ENCODE results near the gene DIDO1. TPM values are rescaled to one million over a fixed set of nuclear protein-coding genes. Genes with fewer than 3 reads are reported as not detected.

The DIDO1 gene
- total and polyA plus RNA-seq, 12 donors: 19.0 to 51.3 (median 37.3) TPM

- Histone ChIP-seq H3K4me3 (no peak overlapping the region), H3K27ac (no peak overlapping the region), H3K4me1 (replicated peaks in 1 of 2) (no peaks in the 10 kb centered on the region), H3K9me3 (replicated peaks in 1 of 3) (no peaks in the 10 kb centered on the region), H3K36me3 (replicated peaks in 1 of 2) (no peaks in the 10 kb centered on the region), H3K27me3 (no peaks in the 10 kb centered on the region)
- no peak for DNase-seq
- TF ChIP-seq CTCF (IDR thresholded peaks at IDR 0.05): no peak
- no peak for TF ChIP-seq POLR2A (IDR thresholded peaks at IDR 0.05)
- intact Hi-C loops (cut with DNase I): no loop called here
- WGBS, 4 donors: 91 to 100% (median 95%) methylated on average over 3 to 6 of the region's 6 CpGs; no CpG with 5 or more reads in 1 of the 4 donors
Observed at GRCh38 chr20:62967149-62967501, 40.8 kb upstream of the DIDO1 start.

- 91 to 92% (median 91%) methylated on average over 9 to 26 of the region's 27 CpGs for WGBS, 4 donors
- no peak for DNase-seq
- intact Hi-C loops (cut with DNase I): no loop called here
- no peak overlapping the region for H3K4me3 ChIP-seq
- H3K27ac ChIP-seq: no peak overlapping the region
- H3K36me3 ChIP-seq (replicated peaks in 1 of 2): no peaks in the 10 kb centered on the region
- no peaks in the 10 kb centered on the region for H3K4me1 ChIP-seq (replicated peaks in 1 of 2)
- no peaks in the 10 kb centered on the region for H3K9me3 ChIP-seq (replicated peaks in 1 of 3)
- no peaks in the 10 kb centered on the region for H3K27me3 ChIP-seq
- TF ChIP-seq CTCF (IDR thresholded peaks at IDR 0.05): no peak
Observed at GRCh38 chr20:62966212-62967148, 40.2 kb upstream of the DIDO1 start.

GRCh38 chr20:62965363-62965771 is 39.1 kb upstream of the DIDO1 start:
- TF ChIP-seq CTCF (IDR thresholded peaks at IDR 0.05): no peak
- TF ChIP-seq POLR2A (IDR thresholded peaks at IDR 0.05): no peak
- Histone ChIP-seq H3K36me3 (replicated peaks in 1 of 2) (no peaks in the 10 kb centered on the region), H3K9me3 (replicated peaks in 1 of 3) (no peaks in the 10 kb centered on the region), H3K27me3 (no peaks in the 10 kb centered on the region), H3K4me1 (replicated peaks in 1 of 2) (no peaks in the 10 kb centered on the region), H3K27ac (no peak overlapping the region), H3K4me3 (no peak overlapping the region)
- no peak for DNase-seq
- intact Hi-C loops (cut with DNase I): no loop called here
- WGBS, 4 donors: 84 to 90% (median 86%) methylated on average over 6 to 19 of the region's 19 CpGs

GRCh38 chr20:62964700-62965099 is 38.4 kb upstream of the DIDO1 start:
- no peak for TF ChIP-seq CTCF (IDR thresholded peaks at IDR 0.05)
- TF ChIP-seq POLR2A (IDR thresholded peaks at IDR 0.05): no peak
- H3K4me3 ChIP-seq: no peak overlapping the region

More at GRCh38 chr20:62964700-62965099, 38.4 kb upstream of the DIDO1 start:
- Histone ChIP-seq H3K9me3 (replicated peaks in 1 of 3) (no peaks in the 10 kb centered on the region), H3K36me3 (replicated peaks in 1 of 2) (no peaks in the 10 kb centered on the region), H3K27me3 (no peaks in the 10 kb centered on the region), H3K27ac (no peak overlapping the region), H3K4me1 (replicated peaks in 1 of 2) (no peaks in the 10 kb centered on the region)
- intact Hi-C loops (cut with DNase I): no loop called here
- no peak for DNase-seq
- 69 to 86% (median 80%) methylated on average over 18 to 20 of the region's 20 CpGs for WGBS, 4 donors
